HepG2 (cell line): Measurements from ENCODE around the gene VPS37D. TPM values are rescaled to one million over a fixed set of nuclear protein-coding genes. Genes with fewer than 3 reads are reported as not detected.

Source experiments
- ARID3A ChIP-seq: IDR thresholded peaks from 2 replicates; pipeline ENCODE4 v1.6.1; 2012; ENCODE audit warnings: low read depth, low read length, improper control_type of control experiment
- E2F5 ChIP-seq: sonication (generic); formaldehyde crosslinking; conservative IDR thresholded peaks from 2 replicates; pipeline ENCODE4 v1.4.0; 2020; ENCODE audit warnings: missing genetic modification reagents
- FOSL1 ChIP-seq: sonication (generic); formaldehyde crosslinking; IDR thresholded peaks from 2 replicates; pipeline ENCODE4 v1.9.0; 2021; ENCODE audit warnings: missing genetic modification reagents, borderline replicate concordance
- FOXJ3 ChIP-seq: sonication (generic); formaldehyde crosslinking; IDR thresholded peaks from 2 replicates; pipeline ENCODE4 v1.4.0; 2020; ENCODE audit warnings: missing genetic modification reagents, mild to moderate bottlenecking, borderline replicate concordance
- HIC2 ChIP-seq: sonication (generic); formaldehyde crosslinking; IDR thresholded peaks from 2 replicates; pipeline ENCODE4 v1.9.0; 2022; ENCODE audit warnings: low read depth, missing genetic modification reagents
- HOXA7 ChIP-seq: sonication (generic); formaldehyde crosslinking; IDR thresholded peaks from 2 replicates; pipeline ENCODE4 v1.8.1; 2022; ENCODE audit warnings: mild to moderate bottlenecking, missing genetic modification reagents, moderate library complexity
- JUND ChIP-seq: sonication (generic); formaldehyde crosslinking; IDR thresholded peaks from 2 replicates; pipeline ENCODE4 v1.8.0; 2022; ENCODE audit warnings: mild to moderate bottlenecking, missing genetic modification reagents
- KDM1A ChIP-seq: IDR thresholded peaks from 2 replicates; pipeline ENCODE4 v1.6.1; 2016; ENCODE audit warnings: missing compliant biosample characterization
- NFAT5 ChIP-seq: sonication (generic); formaldehyde crosslinking; IDR thresholded peaks from 2 replicates; pipeline ENCODE4 v1.4.0; 2020; ENCODE audit warnings: missing genetic modification reagents
- TEF ChIP-seq: sonication (generic); formaldehyde crosslinking; IDR thresholded peaks from 2 replicates; pipeline ENCODE4 v1.5.0; 2020; ENCODE audit warnings: missing genetic modification reagents
- ZBTB42 ChIP-seq: sonication (generic); formaldehyde crosslinking; IDR thresholded peaks from 2 replicates; pipeline ENCODE4 v1.5.0; 2020; ENCODE audit warnings: mild to moderate bottlenecking, missing genetic modification reagents
- ZC3H4 ChIP-seq: sonication (generic); formaldehyde crosslinking; IDR thresholded peaks from 2 replicates; pipeline ENCODE4 v1.4.0; 2020; ENCODE audit warnings: missing genetic modification reagents, borderline replicate concordance
- ZFP41 ChIP-seq: sonication (generic); formaldehyde crosslinking; IDR thresholded peaks from 2 replicates; pipeline ENCODE4 v1.4.0; 2020; ENCODE audit warnings: mild to moderate bottlenecking, missing genetic modification reagents, borderline replicate concordance
- ZNF18 ChIP-seq: sonication (generic); formaldehyde crosslinking; IDR thresholded peaks from 2 replicates; pipeline ENCODE4 v1.8.0; 2022; ENCODE audit warnings: mild to moderate bottlenecking, missing genetic modification reagents; ENCODE audit not compliant: insufficient replicate concordance
- ZNF747 ChIP-seq: sonication (generic); formaldehyde crosslinking; IDR thresholded peaks from 2 replicates; pipeline ENCODE4 v1.8.1; 2023; ENCODE audit warnings: missing genetic modification reagents, mild to moderate bottlenecking, borderline replicate concordance
- polyA plus RNA-seq, 8 experiments: library from polyadenylated mRNA; depleted of rRNA in 3 of 8; stranded (reverse) in 7 of 8; unstranded in 1 of 8; fragments of >200 nt; fragmentation: Illumina TruSeq in 4 of 8; extraction: Trizol in 4 of 8; gene quantifications; 2 replicates each; pipeline versions ENCODE4 v1.2.1 to v1.2.3, GENCODE V29; 2011 to 2016; ENCODE audit warnings: low read depth in 4 of 8, missing spikeins in 1 of 8, mixed read lengths in 1 of 8; ENCODE audit not compliant: insufficient read depth in 1 of 8
- total RNA-seq, 5 experiments: library from RNA; depleted of rRNA; stranded (reverse); fragments of >200 nt; fragmentation: Illumina TruSeq; extraction: Trizol; gene quantifications; 2 replicates each; pipeline ENCODE4 v1.2.3, GENCODE V29; 2016; ENCODE audit warnings: low read depth in 1 of 5

VPS37D gene
- total and polyA plus RNA-seq, 2 of the 13 experiments (the other 11 are each of a cell fraction or from before 2014, with no cell fraction given): 3.8 to 6.3 TPM

- TF ChIP-seq ARID3A (no peak), ZNF747 (CRISPR knock-in tag) (no peak; the same call in 1 of the 2 replicates), E2F5 (CRISPR knock-in tag) (no peak; the same call in 1 of the 2 replicates), HIC2 (CRISPR knock-in tag) (no peak; the same call in 1 of the 2 replicates), HOXA7 (CRISPR knock-in tag) (peak; percentile 77; the same call in 1 of the 2 replicates), FOSL1 (CRISPR knock-in tag) (no peak), ZBTB42 (no peak), ZNF18 (CRISPR knock-in tag) (no peak), ZC3H4 (CRISPR knock-in tag) (no peak), JUND (CRISPR knock-in tag) (no peak), TEF (0 out of 2 replicates have a peak, but pooled peaks have one; percentile 50), NFAT5 (CRISPR knock-in tag) (0 out of 2 replicates have a peak, but pooled peaks have one; percentile 12), FOXJ3 (CRISPR knock-in tag) (0 out of 2 replicates have a peak, but pooled peaks have one; percentile 21), ZFP41 (no peak), KDM1A (CRISPR knock-in tag) (no peak)
Measured at GRCh38 chr7:73683056-73683787, 15.6 kb downstream of the VPS37D start, which contains the start of the genes BUD23 and DNAJC30 (continued).
